Measurements from ENCODE around the gene CACYBP. TPM values are rescaled to one million over a fixed set of nuclear protein-coding genes. Genes with fewer than 3 reads are reported as not detected.

CACYBP gene
- total RNA-seq, 2 donors from 2014 or later = 270 to 306 TPM

DNA sequence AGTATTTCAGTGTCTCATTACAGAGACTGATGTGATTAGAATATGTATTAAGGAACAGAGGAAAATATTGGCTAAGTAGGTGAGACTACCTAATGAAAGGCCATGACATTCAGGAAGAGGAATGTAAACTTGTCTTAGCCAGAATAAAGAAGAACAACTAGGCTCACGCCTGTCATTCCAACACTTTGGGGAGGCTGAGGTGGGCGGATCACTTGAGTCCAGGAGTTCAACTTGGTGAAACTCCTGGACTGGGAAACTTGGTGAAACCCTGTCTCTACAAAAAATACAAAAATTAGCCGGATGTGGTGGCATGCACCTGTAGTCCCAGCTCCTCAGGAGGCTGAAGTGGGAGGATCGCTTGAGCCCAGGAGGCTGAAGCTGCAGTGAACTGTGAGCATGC, 14.8 kb upstream of the CACYBP start:
- Mint-ChIP-seq H3K4me1 (ENCODE audit: low read depth) (peaks cover 31% of the 10 kb centered on the region), H3K9me3 (no peaks in the 10 kb centered on the region), H3K4me3 (no peak overlapping the region), H3K27ac (no peak overlapping the region), H3K27me3 (ENCODE audit: low read depth) (no peaks in the 10 kb centered on the region), H3K36me3 (ENCODE audit: insufficient read depth in 2 of 2) (peaks cover 3 to 6% of the 10 kb centered on the region in 2 donors)
- DNase-seq (no peak), ATAC-seq (replicated peaks in 1 of 2) (no peak)

GRCh38 chr1:174988539-174988938, 11.2 kb upstream of the CACYBP start:
- Mint-ChIP-seq H3K27ac (peak overlapping the region; percentile 49), H3K36me3 (ENCODE audit: insufficient read depth in 2 of 2) (peaks cover 0 to 4% of the 10 kb centered on the region in 2 donors), H3K4me1 (ENCODE audit: low read depth) (peaks cover 16% of the 10 kb centered on the region)

DNA sequence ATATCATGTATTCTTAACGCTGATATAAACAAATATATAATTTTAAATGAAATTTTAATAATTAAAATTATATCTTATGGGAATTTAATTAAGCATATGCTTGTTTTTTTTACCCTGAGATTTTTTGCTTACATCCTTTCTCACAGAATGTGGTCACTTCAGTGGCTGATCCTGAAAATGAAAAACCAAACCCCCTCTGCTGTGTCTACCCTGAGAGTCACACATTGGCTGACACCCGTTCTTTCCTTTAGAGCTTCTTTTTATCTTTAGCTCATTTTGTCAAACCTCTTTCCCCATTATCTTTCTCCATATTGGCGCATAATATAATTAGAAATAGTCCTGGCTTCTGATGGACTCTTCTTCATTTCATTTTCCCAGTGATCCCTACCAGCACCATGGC, 10.8 kb upstream of the CACYBP start:
- Mint-ChIP-seq H3K4me3 (peak overlapping the region; percentile 42 to 74), H3K36me3 (ENCODE audit: insufficient read depth in 2 of 2) (peaks cover 0 to 4% of the 10 kb centered on the region in 2 donors), H3K27me3 (ENCODE audit: low read depth) (no peaks in the 10 kb centered on the region), H3K27ac (peak overlapping the region; percentile 90), H3K9me3 (no peaks in the 10 kb centered on the region), H3K4me1 (ENCODE audit: low read depth) (peaks cover 16% of the 10 kb centered on the region)
- DNase-seq (no peak), ATAC-seq (replicated peaks in 1 of 2) (no peak)

More at GRCh38 chr1:174988539-174988938, 11.2 kb upstream of the CACYBP start:
- Mint-ChIP-seq H3K9me3 (no peaks in the 10 kb centered on the region), H3K27me3 (ENCODE audit: low read depth) (no peaks in the 10 kb centered on the region), H3K4me3 (peak overlapping the region in 1 of 2 donors; percentile 15)
- ATAC-seq (replicated peaks in 1 of 2) (no peak), DNase-seq (no peak)

DNA sequence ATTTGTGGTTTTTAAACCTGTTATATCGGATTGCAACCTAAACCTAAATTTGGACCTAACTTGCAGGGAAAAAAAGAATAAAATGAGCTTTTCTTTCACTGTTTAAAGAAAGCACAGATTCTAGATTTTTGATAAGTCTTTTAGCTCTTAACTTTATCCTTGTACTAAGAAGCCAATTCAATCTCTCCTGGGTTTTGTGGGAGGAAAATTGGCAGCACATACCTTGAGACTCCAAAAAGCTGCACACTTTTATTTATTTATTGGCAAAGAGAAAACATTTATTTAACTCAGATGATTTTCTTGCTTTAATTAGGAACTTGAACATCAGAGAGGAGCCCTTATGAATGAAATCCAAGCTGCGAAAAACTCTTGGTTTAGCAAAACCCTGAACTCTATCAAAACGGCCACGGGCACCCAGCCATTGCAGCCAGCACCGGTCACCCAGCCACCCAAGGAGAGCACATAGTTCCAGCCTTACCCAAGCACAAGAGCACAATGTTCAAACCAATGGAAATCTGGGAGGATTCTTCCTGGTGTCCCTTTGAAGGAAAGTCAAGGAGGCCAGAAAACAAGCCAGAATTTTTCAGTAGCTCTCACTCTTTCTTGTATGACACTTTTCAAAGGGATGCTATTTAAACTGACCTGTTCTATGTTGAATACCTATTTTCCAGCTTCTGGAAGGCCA, 10.1 kb upstream of the CACYBP start:
- H3K36me3 Mint-ChIP-seq (ENCODE audit: insufficient read depth in 2 of 2) = peaks cover 0 to 4% of the 10 kb centered on the region in 2 donors
- no peaks in the 10 kb centered on the region for H3K27me3 Mint-ChIP-seq (ENCODE audit: low read depth)
- peak overlapping the region; percentile 90 for H3K27ac Mint-ChIP-seq
- ATAC-seq (replicated peaks in 1 of 2) (no peak), DNase-seq (no peak)
- H3K4me3 Mint-ChIP-seq = peak overlapping the region; percentile 42 to 74
- H3K4me1 Mint-ChIP-seq (ENCODE audit: low read depth) = peaks cover 16% of the 10 kb centered on the region
- H3K9me3 Mint-ChIP-seq = no peaks in the 10 kb centered on the region

GRCh38 chr1:174990382-174990999, 9.3 kb upstream of the CACYBP start:
- ATAC-seq (replicated peaks in 1 of 2) (peak in 1 of 2 donors; percentile 79), DNase-seq (no peak)
- Mint-ChIP-seq H3K36me3 (ENCODE audit: insufficient read depth in 2 of 2) (peaks cover 0 to 4% of the 10 kb centered on the region in 2 donors), H3K27ac (peak overlapping the region; percentile 96), H3K27me3 (ENCODE audit: low read depth) (no peaks in the 10 kb centered on the region), H3K4me1 (ENCODE audit: low read depth) (peaks cover 16% of the 10 kb centered on the region), H3K9me3 (no peaks in the 10 kb centered on the region), H3K4me3 (peak overlapping the region; percentile 71 to 88)

GRCh38 chr1:174991473-174991872, 8.3 kb upstream of the CACYBP start:
- H3K4me1 Mint-ChIP-seq (ENCODE audit: low read depth) = peaks cover 21% of the 10 kb centered on the region
- no peak overlapping the region for H3K27ac Mint-ChIP-seq
- ATAC-seq (replicated peaks in 1 of 2) (no peak), DNase-seq (no peak)
- H3K27me3 Mint-ChIP-seq (ENCODE audit: low read depth) = no peaks in the 10 kb centered on the region
- no peaks in the 10 kb centered on the region for H3K9me3 Mint-ChIP-seq
- no peak overlapping the region for H3K4me3 Mint-ChIP-seq
- H3K36me3 Mint-ChIP-seq (ENCODE audit: insufficient read depth in 2 of 2) = peaks cover 0 to 4% of the 10 kb centered on the region in 2 donors

DNA sequence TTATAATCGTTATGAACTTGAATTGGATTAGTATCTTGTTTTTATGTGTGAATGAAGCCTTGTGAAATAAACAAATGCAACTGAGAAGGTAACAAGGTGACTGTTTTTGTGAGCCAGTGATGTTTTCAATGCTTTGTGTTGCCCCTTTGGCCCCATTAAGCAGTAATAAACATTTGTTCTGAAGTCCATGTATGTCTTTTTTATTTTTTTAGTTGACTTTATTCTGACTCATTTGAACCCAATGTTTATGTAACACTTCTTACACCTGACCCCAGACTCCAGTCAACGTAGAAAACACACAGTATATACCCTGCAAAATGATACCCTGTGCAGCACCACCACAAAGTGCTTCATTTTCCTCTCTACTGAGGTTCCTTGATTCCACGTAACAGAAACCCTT, 4.6 kb upstream of the CACYBP start:
- H3K36me3 Mint-ChIP-seq (ENCODE audit: insufficient read depth in 2 of 2) = peaks cover 0 to 6% of the 10 kb centered on the region in 2 donors
- no peak for ATAC-seq (replicated peaks in 1 of 2)
- no peaks in the 10 kb centered on the region for H3K9me3 Mint-ChIP-seq

GRCh38 chr1:174995916-174996315, 3.8 kb upstream of the CACYBP start:
- H3K4me1 Mint-ChIP-seq (ENCODE audit: low read depth) = peaks cover 5% of the 10 kb centered on the region
- no peaks in the 10 kb centered on the region for H3K9me3 Mint-ChIP-seq
- no peak overlapping the region for H3K27ac Mint-ChIP-seq
- H3K4me3 Mint-ChIP-seq = no peak overlapping the region
- H3K27me3 Mint-ChIP-seq (ENCODE audit: low read depth) = no peaks in the 10 kb centered on the region
- DNase-seq = no peak
- peaks cover 0 to 11% of the 10 kb centered on the region in 2 donors for H3K36me3 Mint-ChIP-seq (ENCODE audit: insufficient read depth in 2 of 2)
- no peak for ATAC-seq (replicated peaks in 1 of 2)

More for the DNA sequence above, 4.6 kb upstream of the CACYBP start:
- no peak overlapping the region for H3K4me3 Mint-ChIP-seq
- H3K4me1 Mint-ChIP-seq (ENCODE audit: low read depth) = peaks cover 5% of the 10 kb centered on the region
- DNase-seq = no peak
- no peak overlapping the region for H3K27ac Mint-ChIP-seq
- H3K27me3 Mint-ChIP-seq (ENCODE audit: low read depth) = no peaks in the 10 kb centered on the region

DNA sequence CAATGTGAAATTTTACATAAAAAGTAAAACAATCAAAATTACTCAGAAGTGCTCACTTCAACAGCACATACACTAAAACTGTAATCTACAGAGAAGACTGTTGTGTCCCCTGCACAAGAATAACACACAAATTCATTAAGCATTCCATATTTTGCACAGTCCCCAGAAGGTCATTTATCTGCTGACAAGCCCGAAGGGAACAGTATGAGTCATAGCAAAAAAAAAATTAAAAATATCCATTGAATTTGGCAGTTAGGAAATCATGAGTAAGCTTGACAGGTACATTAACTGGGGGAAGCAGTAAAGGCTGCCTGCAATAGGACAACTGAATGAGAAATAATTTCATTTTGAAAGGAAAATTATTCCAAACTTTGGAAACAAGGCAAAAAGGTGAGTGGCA, 3.3 kb upstream of the CACYBP start:
- Mint-ChIP-seq H3K9me3 (no peaks in the 10 kb centered on the region), H3K4me1 (ENCODE audit: low read depth) (peaks cover 9% of the 10 kb centered on the region), H3K4me3 (no peak overlapping the region), H3K36me3 (ENCODE audit: insufficient read depth in 2 of 2) (peaks cover 2 to 13% of the 10 kb centered on the region in 2 donors), H3K27ac (peak overlapping the region; percentile 47), H3K27me3 (ENCODE audit: low read depth) (no peaks in the 10 kb centered on the region)
- ATAC-seq (replicated peaks in 1 of 2) = no peak
- no peak for DNase-seq

- Mint-ChIP-seq H3K36me3 (ENCODE audit: insufficient read depth in 2 of 2) (peaks cover 2 to 16% of the 10 kb centered on the region in 2 donors), H3K4me1 (ENCODE audit: low read depth) (peaks cover 14% of the 10 kb centered on the region), H3K4me3 (peak overlapping the region in 1 of 2 donors; percentile 10), H3K9me3 (no peaks in the 10 kb centered on the region), H3K27me3 (ENCODE audit: low read depth) (no peaks in the 10 kb centered on the region), H3K27ac (peak overlapping the region; percentile 4)
- no peak for DNase-seq
- no peak for ATAC-seq (replicated peaks in 1 of 2)
Observed at GRCh38 chr1:174997041-174997440, 2.7 kb upstream of the CACYBP start.

DNA sequence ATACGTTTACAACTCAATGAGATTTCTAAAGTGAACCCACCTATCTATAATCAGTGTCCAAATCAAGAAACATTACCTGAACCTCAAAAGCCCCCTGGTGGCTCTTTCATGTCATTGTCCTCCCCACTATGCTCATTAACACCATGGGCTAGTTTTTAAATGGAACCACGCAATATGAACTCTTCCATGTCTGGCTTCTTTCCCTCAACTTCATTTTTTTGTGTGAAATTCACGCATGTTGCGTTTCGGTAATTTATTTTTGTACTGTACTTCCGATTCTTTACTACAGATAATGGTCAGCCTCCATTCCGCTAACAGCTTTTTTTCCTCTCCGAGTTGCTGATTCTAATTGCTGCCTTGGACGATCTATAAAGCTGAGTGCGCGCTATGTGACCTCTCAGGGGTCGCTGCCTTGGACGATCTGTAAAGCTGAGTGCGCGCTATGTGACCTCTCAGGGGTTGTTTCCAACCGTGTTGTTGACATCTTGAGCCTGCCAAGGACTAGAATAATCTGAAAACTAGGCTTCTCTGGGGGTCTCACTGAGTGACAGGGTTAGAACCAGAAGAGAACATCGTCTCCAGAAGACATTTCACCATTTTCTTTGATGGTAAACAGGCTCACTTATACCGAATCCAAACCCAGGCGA, 1.1 kb upstream of the CACYBP start:
- peaks cover 6 to 22% of the 10 kb centered on the region in 2 donors for H3K36me3 Mint-ChIP-seq (ENCODE audit: insufficient read depth in 2 of 2)
- H3K4me3 Mint-ChIP-seq = no peak overlapping the region
- H3K9me3 Mint-ChIP-seq = no peaks in the 10 kb centered on the region
- H3K27me3 Mint-ChIP-seq (ENCODE audit: low read depth) = no peaks in the 10 kb centered on the region
- ATAC-seq (replicated peaks in 1 of 2) (no peak), DNase-seq (peak; percentile 46 to 54)
- H3K4me1 Mint-ChIP-seq (ENCODE audit: low read depth) = peaks cover 30% of the 10 kb centered on the region
- H3K27ac Mint-ChIP-seq = no peak overlapping the region

GRCh38 chr1:174999216-174999935, 371 bp upstream of the CACYBP start:
- H3K4me1 Mint-ChIP-seq (ENCODE audit: low read depth) = peaks cover 37% of the 10 kb centered on the region
- H3K9me3 Mint-ChIP-seq = no peaks in the 10 kb centered on the region
- ATAC-seq (replicated peaks in 1 of 2) (peak; percentile 80 to 83), DNase-seq (peak; percentile 95 to 97)
- no peak overlapping the region for H3K4me3 Mint-ChIP-seq
- H3K27me3 Mint-ChIP-seq (ENCODE audit: low read depth) = no peaks in the 10 kb centered on the region
- peaks cover 7 to 25% of the 10 kb centered on the region in 2 donors for H3K36me3 Mint-ChIP-seq (ENCODE audit: insufficient read depth in 2 of 2)
- no peak overlapping the region for H3K27ac Mint-ChIP-seq

All from activated T-cell treated with anti-CD3 and anti-CD28 coated beads, Interleukin-2, amount 50 U/mL, for 72 hours (primary cell).